OCI-LY7 (cell line): ENCODE data around the gene MAP3K5.

Experiments used
- EZH2phosphoT487 ChIP-seq: fragments of 200-600 bp; sonication (generic); IDR thresholded peaks from 2 replicates; pipeline ENCODE4 v1.6.1; 2018; ENCODE audit warnings: low read depth, borderline replicate concordance, mild to moderate bottlenecking, mixed run types, antibody characterized with exemption, low read length, moderate library complexity, mixed read lengths
- TF ChIP-seq, protein P1 (sequence below): fragments of 200-600 bp; sonication (generic); conservative IDR thresholded peaks from 2 replicates; pipeline ENCODE4 v1.5.1; 2014; ENCODE audit warnings: mild to moderate bottlenecking, antibody characterized with exemption, low read length, moderate library complexity, mixed read lengths

DNA sequence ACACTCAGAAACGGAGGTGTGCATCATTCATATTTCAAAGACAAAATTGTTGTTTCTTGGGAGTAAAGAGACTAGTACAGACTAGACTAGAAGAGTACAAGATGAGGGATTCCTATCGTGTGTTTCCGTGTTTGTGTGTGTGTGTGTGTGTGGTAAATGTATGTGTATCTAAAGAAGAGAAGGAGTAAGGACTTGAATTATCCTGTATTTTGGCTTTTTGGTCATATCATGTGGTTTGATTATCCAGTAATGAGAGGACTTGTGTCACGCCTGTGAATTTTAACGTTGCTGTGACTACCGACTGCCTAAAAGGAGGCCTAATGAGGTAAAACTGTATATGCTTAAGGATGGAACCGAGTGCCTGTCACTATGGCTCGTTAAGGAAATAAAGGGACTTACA lies 197.6 kb downstream of the MAP3K5 start:
- TF ChIP-seq, protein P1, sequence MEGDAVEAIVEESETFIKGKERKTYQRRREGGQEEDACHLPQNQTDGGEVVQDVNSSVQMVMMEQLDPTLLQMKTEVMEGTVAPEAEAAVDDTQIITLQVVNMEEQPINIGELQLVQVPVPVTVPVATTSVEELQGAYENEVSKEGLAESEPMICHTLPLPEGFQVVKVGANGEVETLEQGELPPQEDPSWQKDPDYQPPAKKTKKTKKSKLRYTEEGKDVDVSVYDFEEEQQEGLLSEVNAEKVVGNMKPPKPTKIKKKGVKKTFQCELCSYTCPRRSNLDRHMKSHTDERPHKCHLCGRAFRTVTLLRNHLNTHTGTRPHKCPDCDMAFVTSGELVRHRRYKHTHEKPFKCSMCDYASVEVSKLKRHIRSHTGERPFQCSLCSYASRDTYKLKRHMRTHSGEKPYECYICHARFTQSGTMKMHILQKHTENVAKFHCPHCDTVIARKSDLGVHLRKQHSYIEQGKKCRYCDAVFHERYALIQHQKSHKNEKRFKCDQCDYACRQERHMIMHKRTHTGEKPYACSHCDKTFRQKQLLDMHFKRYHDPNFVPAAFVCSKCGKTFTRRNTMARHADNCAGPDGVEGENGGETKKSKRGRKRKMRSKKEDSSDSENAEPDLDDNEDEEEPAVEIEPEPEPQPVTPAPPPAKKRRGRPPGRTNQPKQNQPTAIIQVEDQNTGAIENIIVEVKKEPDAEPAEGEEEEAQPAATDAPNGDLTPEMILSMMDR: no peak
- TF ChIP-seq EZH2phosphoT487: no peak
